ENCODE results near the gene PAK6.

- no peak for TF ChIP-seq CTCF (IDR thresholded peaks at IDR 0.05; ENCODE audit: borderline replicate concordance, extremely low read depth, low read length, poor library complexity, severe bottlenecking)
- no peak for TF ChIP-seq EZH2 (IDR thresholded peaks at IDR 0.05; ENCODE audit: borderline replicate concordance, low read depth, low read length, severe bottlenecking)
These were observed 25.7 kb downstream of the PAK6 start for GRCh38 chr15:40264321-40265153.

Measured in DND-41 (cell line).